Mammary epithelial cell (primary cell): ENCODE data around the gene FLII.

Experiments used
- EZH2 ChIP-seq: IDR thresholded peaks from 2 replicates; pipeline ENCODE4 v1.6.1; 2012; ENCODE audit warnings: low read length, inconsistent platforms, borderline replicate concordance
- TF ChIP-seq, protein P1 (sequence below), 2 donors: IDR thresholded peaks in 1 of 2; conservative IDR thresholded peaks in 1 of 2; 2 replicates each; pipeline ENCODE4 v1.5.1; 2011 to 2012; ENCODE audit warnings: inconsistent platforms in 2 of 2, low read length in 2 of 2, mild to moderate bottlenecking in 2 of 2, control low read depth in 1 of 2, low read depth in 1 of 2; ENCODE audit not compliant: insufficient read depth in 1 of 2; ENCODE audit errors: extremely low read depth in 1 of 2

DNA sequence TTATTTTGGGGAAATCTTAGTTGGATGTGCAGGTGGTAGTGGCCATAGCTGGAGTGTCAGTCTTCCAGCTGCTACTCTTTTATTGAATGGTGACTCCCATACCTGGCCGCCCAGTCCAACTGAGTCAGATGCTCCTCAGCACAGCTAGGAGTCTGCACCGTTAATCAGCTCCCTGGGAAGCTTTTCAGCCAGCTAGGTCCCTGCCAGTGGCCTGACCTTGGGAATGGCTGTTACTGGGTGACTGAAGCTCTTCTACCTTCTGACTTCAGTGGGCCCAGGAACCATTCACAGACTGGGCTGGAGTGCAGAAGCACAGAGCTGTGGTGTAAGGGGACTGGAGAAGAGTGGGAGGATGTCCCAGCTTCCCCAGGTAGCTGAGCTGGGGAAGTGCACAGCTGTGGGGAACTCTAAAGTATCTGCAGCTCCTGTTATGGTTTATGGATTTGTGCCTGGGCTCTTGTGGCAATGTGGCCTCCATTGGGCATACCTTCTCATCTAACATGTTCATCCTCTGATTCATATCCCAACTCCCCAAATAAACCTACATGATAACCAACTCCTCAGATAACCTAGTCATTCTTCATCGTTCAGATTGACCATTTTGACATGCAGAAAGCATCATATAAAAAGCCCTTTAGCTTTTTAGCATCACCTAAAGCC, 60.9 kb downstream of the FLII start:
- TF ChIP-seq, protein P1, sequence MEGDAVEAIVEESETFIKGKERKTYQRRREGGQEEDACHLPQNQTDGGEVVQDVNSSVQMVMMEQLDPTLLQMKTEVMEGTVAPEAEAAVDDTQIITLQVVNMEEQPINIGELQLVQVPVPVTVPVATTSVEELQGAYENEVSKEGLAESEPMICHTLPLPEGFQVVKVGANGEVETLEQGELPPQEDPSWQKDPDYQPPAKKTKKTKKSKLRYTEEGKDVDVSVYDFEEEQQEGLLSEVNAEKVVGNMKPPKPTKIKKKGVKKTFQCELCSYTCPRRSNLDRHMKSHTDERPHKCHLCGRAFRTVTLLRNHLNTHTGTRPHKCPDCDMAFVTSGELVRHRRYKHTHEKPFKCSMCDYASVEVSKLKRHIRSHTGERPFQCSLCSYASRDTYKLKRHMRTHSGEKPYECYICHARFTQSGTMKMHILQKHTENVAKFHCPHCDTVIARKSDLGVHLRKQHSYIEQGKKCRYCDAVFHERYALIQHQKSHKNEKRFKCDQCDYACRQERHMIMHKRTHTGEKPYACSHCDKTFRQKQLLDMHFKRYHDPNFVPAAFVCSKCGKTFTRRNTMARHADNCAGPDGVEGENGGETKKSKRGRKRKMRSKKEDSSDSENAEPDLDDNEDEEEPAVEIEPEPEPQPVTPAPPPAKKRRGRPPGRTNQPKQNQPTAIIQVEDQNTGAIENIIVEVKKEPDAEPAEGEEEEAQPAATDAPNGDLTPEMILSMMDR (conservative IDR thresholded peaks at IDR 0.05 in 1 of 2, IDR thresholded peaks at IDR 0.05 in 1 of 2; ENCODE audit: extremely low read depth in 1 of 2, insufficient read depth in 1 of 2, low read depth in 1 of 2, low read length in 2 of 2): no peak
- no peak for TF ChIP-seq EZH2
